ENCODE data around the gene HYOU1.
A peak's percentile ranks its signal among the peaks of the same experiment; 100 is the strongest.
"Not testable (repeated sequence)": the region's sequence is repeated elsewhere in the genome, so short reads cannot be mapped to it uniquely, and the experiment has no call there.

Gene HYOU1

GRCh38 chr11:119087123-119087522, 30.1 kb upstream of the HYOU1 start:
- FAIRE-seq = no peak

- no peak for FAIRE-seq
Observed at GRCh38 chr11:119085437-119085847, 28.4 kb upstream of the HYOU1 start.

GRCh38 chr11:119084663-119085436, 27.8 kb upstream of the HYOU1 start, which contains the start of gene HMBS:
Gene HMBS (plus strand): TSS chr11:119084881. CDS start chr11:119085034, 153 bp downstream.
- peak; percentile 84 for FAIRE-seq

GRCh38 chr11:119081682-119082260, 24.8 kb upstream of the HYOU1 start:
- no peak for FAIRE-seq

- no peak for FAIRE-seq
Observed at GRCh38 chr11:119078675-119079420, 21.8 kb upstream of the HYOU1 start.

- no peak for FAIRE-seq
Observed at GRCh38 chr11:119077839-119078238, 20.8 kb upstream of the HYOU1 start.

GRCh38 chr11:119067371-119068222, 10.6 kb upstream of the HYOU1 start, which contains the start of gene VPS11:
Gene VPS11 (plus strand): TSS chr11:119067818. CDS start chr11:119067824, 6 bp downstream.
- peak; percentile 87 for FAIRE-seq

- no peak for FAIRE-seq
Observed at GRCh38 chr11:119065369-119065768, 8.4 kb upstream of the HYOU1 start.

GRCh38 chr11:119062779-119063178, 5.8 kb upstream of the HYOU1 start:
- no peak for FAIRE-seq

GRCh38 chr11:119061256-119061655, 4.3 kb upstream of the HYOU1 start:
- FAIRE-seq = no peak

- FAIRE-seq = not testable (repeated sequence)
Observed at GRCh38 chr11:119059128-119059527, 2.1 kb upstream of the HYOU1 start.

- no peak for FAIRE-seq
Observed at GRCh38 chr11:119056421-119056999, 495 bp downstream of the HYOU1 start.

GRCh38 chr11:119055901-119056300, 1.1 kb downstream of the HYOU1 start:
- FAIRE-seq = no peak

GRCh38 chr11:119054418-119054817, 2.6 kb downstream of the HYOU1 start:
- no peak for FAIRE-seq

- no peak for FAIRE-seq
Observed at GRCh38 chr11:119052163-119052814, 4.7 kb downstream of the HYOU1 start.

GRCh38 chr11:119051440-119052162, 5.4 kb downstream of the HYOU1 start:
- FAIRE-seq = no peak

GRCh38 chr11:119049081-119049480, 7.9 kb downstream of the HYOU1 start:
- FAIRE-seq = no peak

- FAIRE-seq = no peak
Observed at GRCh38 chr11:119048644-119049043, 8.4 kb downstream of the HYOU1 start.

GRCh38 chr11:119047205-119047604, 9.8 kb downstream of the HYOU1 start:
- FAIRE-seq = no peak

- no peak for FAIRE-seq
Observed at GRCh38 chr11:119046489-119046888, 10.5 kb downstream of the HYOU1 start.

GRCh38 chr11:119044708-119045107, 12.3 kb downstream of the HYOU1 start:
- no peak for FAIRE-seq
